ENCODE data around the gene FOXO1.

The FOXO1 gene

GRCh38 chr13:40568246-40569023 lies 98.0 kb downstream of the FOXO1 start:
- Histone ChIP-seq H3K36me3 (ENCODE audit: insufficient read depth, low read length) (no peaks in the 10 kb centered on the region), H3K4me2 (ENCODE audit: insufficient read depth, low read length) (no peak overlapping the region), H3K27me3 (ENCODE audit: insufficient read depth, low read length, poor library complexity) (no peaks in the 10 kb centered on the region), H3K4me3 (ENCODE audit: low read depth in 1 of 2, low read length in 2 of 2) (no peak overlapping the region), H2AFZ (ENCODE audit: low read depth, low read length) (no peak overlapping the region), H3K79me2 (ENCODE audit: insufficient read depth, low read length) (no peaks in the 10 kb centered on the region), H3K9ac (ENCODE audit: low read depth, low read length) (no peak overlapping the region), H4K20me1 (ENCODE audit: insufficient read depth, low read length) (peaks cover 12% of the 10 kb centered on the region), H3K4me1 (ENCODE audit: insufficient read depth, low read length) (no peaks in the 10 kb centered on the region), H3K9me3 (ENCODE audit: insufficient read depth, low read length, severe bottlenecking) (no peaks in the 10 kb centered on the region), H3K27ac (ENCODE audit: low read length) (no peak overlapping the region)
- DNase-seq (no peak), ATAC-seq (ENCODE audit: insufficient read depth, low read depth) (no peak)
- TF ChIP-seq EZH2 (IDR thresholded peaks at IDR 0.05; ENCODE audit: borderline replicate concordance, low read depth, low read length, severe bottlenecking) (no peak), CTCF (IDR thresholded peaks at IDR 0.05; ENCODE audit: borderline replicate concordance, extremely low read depth, low read length, poor library complexity, severe bottlenecking) (no peak)

GRCh38 chr13:40566811-40567210 lies 99.6 kb downstream of the FOXO1 start:
- DNase-seq (no peak), ATAC-seq (ENCODE audit: insufficient read depth, low read depth) (no peak)
- Histone ChIP-seq H3K4me3 (ENCODE audit: low read depth in 1 of 2, low read length in 2 of 2) (no peak overlapping the region), H3K27ac (ENCODE audit: low read length) (no peak overlapping the region), H3K27me3 (ENCODE audit: insufficient read depth, low read length, poor library complexity) (no peaks in the 10 kb centered on the region), H3K4me2 (ENCODE audit: insufficient read depth, low read length) (no peak overlapping the region), H3K4me1 (ENCODE audit: insufficient read depth, low read length) (no peaks in the 10 kb centered on the region), H2AFZ (ENCODE audit: low read depth, low read length) (no peak overlapping the region), H4K20me1 (ENCODE audit: insufficient read depth, low read length) (peaks cover 12% of the 10 kb centered on the region), H3K9me3 (ENCODE audit: insufficient read depth, low read length, severe bottlenecking) (no peaks in the 10 kb centered on the region), H3K9ac (ENCODE audit: low read depth, low read length) (no peak overlapping the region), H3K36me3 (ENCODE audit: insufficient read depth, low read length) (no peaks in the 10 kb centered on the region), H3K79me2 (ENCODE audit: insufficient read depth, low read length) (no peaks in the 10 kb centered on the region)
- TF ChIP-seq CTCF (IDR thresholded peaks at IDR 0.05; ENCODE audit: borderline replicate concordance, extremely low read depth, low read length, poor library complexity, severe bottlenecking), result no peak
- no peak for TF ChIP-seq EZH2 (IDR thresholded peaks at IDR 0.05; ENCODE audit: borderline replicate concordance, low read depth, low read length, severe bottlenecking)

GRCh38 chr13:40565282-40566148 lies 100.9 kb downstream of the FOXO1 start:
- no peak overlapping the region for H2AFZ ChIP-seq (ENCODE audit: low read depth, low read length)
- H3K9me3 ChIP-seq (ENCODE audit: insufficient read depth, low read length, severe bottlenecking), result no peaks in the 10 kb centered on the region
- H3K4me1 ChIP-seq (ENCODE audit: insufficient read depth, low read length), result no peaks in the 10 kb centered on the region
- H3K27me3 ChIP-seq (ENCODE audit: insufficient read depth, low read length, poor library complexity), result no peaks in the 10 kb centered on the region
- H3K9ac ChIP-seq (ENCODE audit: low read depth, low read length), result no peak overlapping the region
- TF ChIP-seq CTCF (IDR thresholded peaks at IDR 0.05; ENCODE audit: borderline replicate concordance, extremely low read depth, low read length, poor library complexity, severe bottlenecking), result no peak
- no peak for DNase-seq
- H3K79me2 ChIP-seq (ENCODE audit: insufficient read depth, low read length), result no peaks in the 10 kb centered on the region
- peaks cover 6% of the 10 kb centered on the region for H4K20me1 ChIP-seq (ENCODE audit: insufficient read depth, low read length)
- no peak overlapping the region for H3K27ac ChIP-seq (ENCODE audit: low read length)
- no peak overlapping the region for H3K4me2 ChIP-seq (ENCODE audit: insufficient read depth, low read length)
- no peak overlapping the region for H3K4me3 ChIP-seq (ENCODE audit: low read depth in 1 of 2, low read length in 2 of 2)
- no peaks in the 10 kb centered on the region for H3K36me3 ChIP-seq (ENCODE audit: insufficient read depth, low read length)
- ATAC-seq (ENCODE audit: insufficient read depth, low read depth), result no peak

Data from DND-41 (cell line).